Type B pancreatic cell (in vitro differentiated cells): ENCODE measurements around the gene SOX5. TPM values are rescaled to one million over a fixed set of nuclear protein-coding genes. Genes with fewer than 3 reads are reported as not detected.
"Not testable (repeated sequence)": the region's sequence is repeated elsewhere in the genome, so short reads cannot be mapped to it uniquely, and the experiment has no call there.

Source experiments
- DNase-seq: peaks from one replicate; pipeline ENCODE4 v3.0.0; 2021; ENCODE audit warnings: mixed read lengths; ENCODE audit not compliant: unreplicated experiment; ENCODE audit errors: extremely low spot score
- H3K27ac Mint-ChIP-seq: 2 replicates; pipeline ENCODE4 v1.8.0; 2021; ENCODE audit warnings: mild to moderate bottlenecking, mixed read lengths
- H3K27me3 Mint-ChIP-seq: 2 replicates; pipeline ENCODE4 v1.8.0; 2021; ENCODE audit warnings: mixed read lengths
- H3K36me3 Mint-ChIP-seq: 2 replicates; pipeline ENCODE4 v1.8.0; 2021; ENCODE audit warnings: mixed read lengths
- H3K4me1 Mint-ChIP-seq: one replicate; pipeline ENCODE4 v1.8.0; 2021; ENCODE audit warnings: mixed read lengths; ENCODE audit not compliant: unreplicated experiment
- H3K4me3 Mint-ChIP-seq: 2 replicates; pipeline ENCODE4 v1.8.0; 2021; ENCODE audit warnings: mild to moderate bottlenecking, mixed read lengths
- H3K9me3 Mint-ChIP-seq: 2 replicates; pipeline ENCODE4 v1.8.0; 2021; ENCODE audit warnings: mixed read lengths
- CTCF ChIP-seq: fragments of 200-600 bp; sonication (generic); conservative IDR thresholded peaks from 2 replicates; pipeline ENCODE4 v1.5.0; 2021; ENCODE audit warnings: antibody characterized with exemption, mild to moderate bottlenecking
- total RNA-seq: library from RNA; stranded (reverse); gene quantifications from 2 replicates; pipeline ENCODE4 v1.2.1, GENCODE V29; 2021; ENCODE audit warnings: low replicate concordance

The SOX5 gene
- total RNA-seq, 1 donor from 2014 or later = 32.8 TPM

GRCh38 chr12:23847857-23848256 is 101.6 kb downstream of the SOX5 start:
- Mint-ChIP-seq H3K4me1 (peaks cover 3% of the 10 kb centered on the region), H3K27me3 (no peaks in the 10 kb centered on the region), H3K4me3 (no peak overlapping the region), H3K36me3 (peaks cover 8% of the 10 kb centered on the region), H3K9me3 (no peaks in the 10 kb centered on the region), H3K27ac (no peak overlapping the region)
- no peak for TF ChIP-seq CTCF
- DNase-seq = no peak

GRCh38 chr12:23843958-23844357 is 105.5 kb downstream of the SOX5 start:
- Mint-ChIP-seq H3K27ac (no peak overlapping the region), H3K4me1 (no peaks in the 10 kb centered on the region), H3K27me3 (no peaks in the 10 kb centered on the region), H3K4me3 (no peak overlapping the region), H3K36me3 (peaks cover 24% of the 10 kb centered on the region), H3K9me3 (no peaks in the 10 kb centered on the region)
- DNase-seq = no peak
- no peak for TF ChIP-seq CTCF

GRCh38 chr12:23834076-23834475 is 115.4 kb downstream of the SOX5 start:
- no peaks in the 10 kb centered on the region for H3K9me3 Mint-ChIP-seq
- TF ChIP-seq CTCF = no peak
- no peaks in the 10 kb centered on the region for H3K27me3 Mint-ChIP-seq
- peaks cover 6% of the 10 kb centered on the region for H3K36me3 Mint-ChIP-seq
- no peak overlapping the region for H3K27ac Mint-ChIP-seq
- peaks cover 5% of the 10 kb centered on the region for H3K4me1 Mint-ChIP-seq
- DNase-seq = no peak
- H3K4me3 Mint-ChIP-seq = no peak overlapping the region

- Mint-ChIP-seq H3K27ac (no peak overlapping the region), H3K4me1 (peaks cover 6% of the 10 kb centered on the region), H3K4me3 (no peak overlapping the region), H3K9me3 (no peaks in the 10 kb centered on the region), H3K36me3 (peaks cover 8% of the 10 kb centered on the region), H3K27me3 (no peaks in the 10 kb centered on the region)
- no peak for DNase-seq
- TF ChIP-seq CTCF = no peak
Observed at GRCh38 chr12:23831739-23832138, 117.7 kb downstream of the SOX5 start.

GRCh38 chr12:23830210-23830609 is 119.3 kb downstream of the SOX5 start:
- TF ChIP-seq CTCF = no peak
- H3K36me3 Mint-ChIP-seq = peaks cover 8% of the 10 kb centered on the region
- peaks cover 12% of the 10 kb centered on the region for H3K4me1 Mint-ChIP-seq
- DNase-seq = no peak
- no peak overlapping the region for H3K4me3 Mint-ChIP-seq
- no peaks in the 10 kb centered on the region for H3K9me3 Mint-ChIP-seq
- peak overlapping the region; percentile 3 for H3K27ac Mint-ChIP-seq
- H3K27me3 Mint-ChIP-seq = no peaks in the 10 kb centered on the region

- peak overlapping the region; percentile 32 for H3K27ac Mint-ChIP-seq
- peaks cover 3% of the 10 kb centered on the region for H3K27me3 Mint-ChIP-seq
- peaks cover 18% of the 10 kb centered on the region for H3K36me3 Mint-ChIP-seq
- no peak for DNase-seq
- peaks cover 5% of the 10 kb centered on the region for H3K9me3 Mint-ChIP-seq
- H3K4me3 Mint-ChIP-seq = no peak overlapping the region
- H3K4me1 Mint-ChIP-seq = peaks cover 12% of the 10 kb centered on the region
- no peak for TF ChIP-seq CTCF
Observed at GRCh38 chr12:23827353-23827752, 122.1 kb downstream of the SOX5 start.

GRCh38 chr12:23825124-23825523 is 124.3 kb downstream of the SOX5 start:
- H3K27ac Mint-ChIP-seq, DNase-seq, H3K9me3 Mint-ChIP-seq, H3K4me3 Mint-ChIP-seq, H3K27me3 Mint-ChIP-seq, H3K4me1 Mint-ChIP-seq: not testable (repeated sequence)
- peaks cover 25% of the 10 kb centered on the region for H3K36me3 Mint-ChIP-seq
